ENCODE measurements around the gene FAM98B. TPM values are rescaled to one million over a fixed set of nuclear protein-coding genes. Genes with fewer than 3 reads are reported as not detected.

Gene FAM98B
- total and polyA plus RNA-seq, 5 donors from 2014 or later, result 2.2 to 19.3 (median 4.4) TPM

DNA sequence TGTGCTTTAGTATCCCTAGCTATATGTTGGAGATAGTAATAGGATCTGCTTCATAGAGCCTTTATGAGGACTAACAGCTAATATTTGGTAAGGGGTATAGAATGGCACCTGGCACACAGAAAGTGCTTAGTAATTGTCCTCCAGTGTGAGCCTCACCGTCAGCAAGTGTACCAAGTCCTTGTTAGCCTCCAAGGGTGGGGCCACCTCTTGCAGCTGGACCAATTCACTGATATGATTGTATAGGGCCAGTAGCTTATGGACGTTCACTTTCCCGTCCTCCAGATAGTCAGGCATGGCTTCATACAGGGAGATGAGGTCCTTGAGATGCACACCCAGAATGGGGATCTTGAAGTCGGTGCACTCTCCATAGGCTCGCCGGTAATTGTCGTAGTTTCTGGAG is 53.6 kb downstream of the FAM98B start:
- DNase-seq, result no peak
- H3K27ac ChIP-seq (ENCODE audit: insufficient read depth, low read length, poor library complexity, severe bottlenecking), result no peak overlapping the region
- Mint-ChIP-seq H3K4me1 (peaks cover 0 to 17% (median 14%) of the 10 kb centered on the region in 4 donors), H3K9me3 (no peaks in the 10 kb centered on the region), H3K27me3 (no peaks in the 10 kb centered on the region), H3K4me3 (no peak overlapping the region), H3K36me3 (peaks cover 64% of the 10 kb centered on the region), H3K27ac (peak overlapping the region in 2 of 3 donors; percentile 50 to 82)
- H3K9me3 ChIP-seq (ENCODE audit: control insufficient read depth in 2 of 2, low read length in 2 of 2), result no peaks in the 10 kb centered on the region
- no peak for ATAC-seq (ENCODE audit: low read depth in 2 of 2)
- no peaks in the 10 kb centered on the region for H3K27me3 ChIP-seq (ENCODE audit: control insufficient read depth, insufficient read depth, low read length)
- H3K4me1 ChIP-seq (ENCODE audit: control insufficient read depth, insufficient read depth, low read length, poor library complexity, severe bottlenecking), result no peaks in the 10 kb centered on the region
- no peak overlapping the region for H3K4me3 ChIP-seq (ENCODE audit: low read depth, low read length)
- peaks cover 100% of the 10 kb centered on the region for H3K36me3 ChIP-seq (ENCODE audit: control insufficient read depth, insufficient read depth, low read length)

DNA sequence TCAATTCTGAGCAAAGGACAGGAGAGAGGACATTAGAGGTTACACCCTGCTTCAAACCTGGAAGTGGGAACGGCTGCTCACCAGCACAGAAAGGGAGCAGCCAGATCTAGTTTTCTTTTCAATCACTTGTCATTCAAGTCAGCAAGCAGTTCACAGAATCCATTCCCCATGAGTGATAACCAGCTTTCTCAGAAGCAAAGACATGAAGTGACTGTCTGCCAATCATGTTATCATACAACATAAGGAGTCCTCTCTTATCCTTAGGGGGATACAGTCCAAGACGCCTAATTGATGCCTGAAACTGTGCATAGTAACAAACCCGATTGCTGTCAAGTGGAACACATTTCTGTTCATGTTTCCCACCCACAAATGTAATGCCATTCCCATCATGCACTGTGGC is 54.7 kb downstream of the FAM98B start:
- Mint-ChIP-seq H3K4me1 (peaks cover 0 to 17% (median 14%) of the 10 kb centered on the region in 4 donors), H3K27ac (peak overlapping the region; percentile 13 to 86 (median 28)), H3K9me3 (no peaks in the 10 kb centered on the region), H3K27me3 (no peaks in the 10 kb centered on the region), H3K4me3 (no peak overlapping the region), H3K36me3 (peaks cover 61% of the 10 kb centered on the region)
- DNase-seq (peak in 1 of 3 donors; percentile 72), ATAC-seq (ENCODE audit: low read depth in 2 of 2) (no peak)
- H3K4me1 ChIP-seq (ENCODE audit: control insufficient read depth, insufficient read depth, low read length, poor library complexity, severe bottlenecking), result no peaks in the 10 kb centered on the region
- H3K27me3 ChIP-seq (ENCODE audit: control insufficient read depth, insufficient read depth, low read length), result no peaks in the 10 kb centered on the region
- no peaks in the 10 kb centered on the region for H3K9me3 ChIP-seq (ENCODE audit: control insufficient read depth in 2 of 2, low read length in 2 of 2)
- H3K36me3 ChIP-seq (ENCODE audit: control insufficient read depth, insufficient read depth, low read length), result peaks cover 100% of the 10 kb centered on the region
- no peak overlapping the region for H3K4me3 ChIP-seq (ENCODE audit: low read depth, low read length)
- H3K27ac ChIP-seq (ENCODE audit: insufficient read depth, low read length, poor library complexity, severe bottlenecking), result no peak overlapping the region

DNA sequence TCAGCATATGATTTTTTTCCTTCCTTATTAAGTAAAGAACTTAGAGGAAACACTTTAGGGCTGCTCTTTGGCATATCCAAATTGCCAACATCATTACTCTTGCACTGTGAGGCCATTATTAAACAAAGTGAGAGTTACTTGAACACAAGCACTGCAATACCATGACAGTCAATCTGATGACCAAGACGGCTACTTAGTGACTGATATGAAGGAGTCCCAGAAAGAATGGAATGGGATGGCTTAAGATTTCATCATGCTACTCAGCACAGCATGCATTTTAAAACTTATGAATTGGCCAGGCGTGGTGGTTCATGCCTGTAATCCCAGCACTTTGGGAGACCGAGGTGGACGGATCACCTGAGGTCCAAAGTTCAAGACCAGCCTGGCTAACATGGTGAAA is 55.2 kb downstream of the FAM98B start:
- Histone ChIP-seq H3K4me3 (ENCODE audit: low read depth, low read length) (no peak overlapping the region), H3K9me3 (ENCODE audit: control insufficient read depth in 2 of 2, low read length in 2 of 2) (no peaks in the 10 kb centered on the region), H3K36me3 (ENCODE audit: control insufficient read depth, insufficient read depth, low read length) (peaks cover 100% of the 10 kb centered on the region), H3K4me1 (ENCODE audit: control insufficient read depth, insufficient read depth, low read length, poor library complexity, severe bottlenecking) (no peaks in the 10 kb centered on the region), H3K27me3 (ENCODE audit: control insufficient read depth, insufficient read depth, low read length) (no peaks in the 10 kb centered on the region), H3K27ac (ENCODE audit: insufficient read depth, low read length, poor library complexity, severe bottlenecking) (no peak overlapping the region)
- Mint-ChIP-seq H3K4me1 (peaks cover 0 to 20% (median 15%) of the 10 kb centered on the region in 4 donors), H3K9me3 (no peaks in the 10 kb centered on the region), H3K27me3 (no peaks in the 10 kb centered on the region), H3K4me3 (no peak overlapping the region), H3K36me3 (peaks cover 66% of the 10 kb centered on the region), H3K27ac (peak overlapping the region; percentile 65 to 86 (median 67))
- no peak for DNase-seq
- no peak for ATAC-seq (ENCODE audit: low read depth in 2 of 2)

DNA sequence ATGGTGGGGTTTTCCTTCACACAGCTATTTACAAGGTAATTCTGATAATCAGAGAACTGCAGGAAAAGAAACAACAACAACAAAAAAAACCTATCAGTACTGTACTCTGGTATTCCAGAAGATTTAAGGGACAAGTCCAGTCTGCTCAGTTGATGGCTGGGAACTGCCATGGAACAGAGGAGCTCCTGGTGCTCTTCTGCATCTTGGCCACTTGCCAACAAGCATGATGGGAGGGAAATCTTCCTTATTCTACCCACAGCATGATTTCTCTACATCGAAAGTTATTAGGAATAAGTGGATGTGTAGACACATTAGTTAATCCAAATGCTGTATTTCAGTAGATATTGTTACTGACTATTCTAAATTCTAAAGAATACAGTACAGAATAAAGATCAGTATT is 59.0 kb downstream of the FAM98B start:
- DNase-seq (no peak), ATAC-seq (ENCODE audit: low read depth in 2 of 2) (no peak)
- Mint-ChIP-seq H3K9me3 (no peaks in the 10 kb centered on the region), H3K36me3 (peaks cover 70% of the 10 kb centered on the region), H3K27me3 (no peaks in the 10 kb centered on the region), H3K27ac (peak overlapping the region in 2 of 3 donors; percentile 28 to 87), H3K4me3 (no peak overlapping the region), H3K4me1 (peaks cover 6 to 32% (median 21%) of the 10 kb centered on the region in 4 donors)
- H3K4me3 ChIP-seq (ENCODE audit: low read depth, low read length), result no peak overlapping the region
- peaks cover 99% of the 10 kb centered on the region for H3K36me3 ChIP-seq (ENCODE audit: control insufficient read depth, insufficient read depth, low read length)
- H3K27ac ChIP-seq (ENCODE audit: insufficient read depth, low read length, poor library complexity, severe bottlenecking), result no peak overlapping the region
- H3K27me3 ChIP-seq (ENCODE audit: control insufficient read depth, insufficient read depth, low read length), result no peaks in the 10 kb centered on the region
- no peaks in the 10 kb centered on the region for H3K4me1 ChIP-seq (ENCODE audit: control insufficient read depth, insufficient read depth, low read length, poor library complexity, severe bottlenecking)
- H3K9me3 ChIP-seq (ENCODE audit: control insufficient read depth in 2 of 2, low read length in 2 of 2), result no peaks in the 10 kb centered on the region

DNA sequence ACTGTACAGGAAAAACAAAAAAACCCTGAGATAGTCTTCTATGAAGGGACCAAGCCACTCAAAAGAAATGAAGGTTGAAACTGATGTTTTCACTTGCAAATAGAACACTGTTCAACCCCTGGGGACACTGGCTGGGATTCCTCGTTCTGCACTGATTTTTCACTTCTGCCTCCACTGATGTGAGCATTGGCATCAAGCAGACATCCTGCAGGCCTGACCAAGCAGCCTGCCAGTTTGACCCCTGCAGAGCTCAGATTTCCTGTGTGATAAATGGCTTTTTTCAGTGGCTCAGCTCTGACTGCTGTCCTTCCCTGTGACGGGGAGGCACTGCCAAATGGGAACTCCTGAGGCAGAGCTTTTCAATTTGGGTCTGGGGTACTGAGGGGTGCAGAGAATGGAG is 60.7 kb downstream of the FAM98B start:
- no peaks in the 10 kb centered on the region for H3K27me3 Mint-ChIP-seq
- no peak for DNase-seq
- no peak for ATAC-seq (ENCODE audit: low read depth in 2 of 2)
- no peaks in the 10 kb centered on the region for H3K9me3 ChIP-seq (ENCODE audit: control insufficient read depth in 2 of 2, low read length in 2 of 2)
- H3K27ac Mint-ChIP-seq, result peak overlapping the region; percentile 62 to 71 (median 66)
- H3K4me3 Mint-ChIP-seq, result no peak overlapping the region
- no peak overlapping the region for H3K4me3 ChIP-seq (ENCODE audit: low read depth, low read length)
- H3K27me3 ChIP-seq (ENCODE audit: control insufficient read depth, insufficient read depth, low read length), result no peaks in the 10 kb centered on the region
- H3K27ac ChIP-seq (ENCODE audit: insufficient read depth, low read length, poor library complexity, severe bottlenecking), result no peak overlapping the region
- H3K9me3 Mint-ChIP-seq, result no peaks in the 10 kb centered on the region
- H3K4me1 Mint-ChIP-seq, result peaks cover 12 to 32% (median 18%) of the 10 kb centered on the region in 4 donors
- H3K4me1 ChIP-seq (ENCODE audit: control insufficient read depth, insufficient read depth, low read length, poor library complexity, severe bottlenecking), result peaks cover 6% of the 10 kb centered on the region
- H3K36me3 ChIP-seq (ENCODE audit: control insufficient read depth, insufficient read depth, low read length), result peaks cover 97% of the 10 kb centered on the region
- H3K36me3 Mint-ChIP-seq, result peaks cover 68% of the 10 kb centered on the region

DNA sequence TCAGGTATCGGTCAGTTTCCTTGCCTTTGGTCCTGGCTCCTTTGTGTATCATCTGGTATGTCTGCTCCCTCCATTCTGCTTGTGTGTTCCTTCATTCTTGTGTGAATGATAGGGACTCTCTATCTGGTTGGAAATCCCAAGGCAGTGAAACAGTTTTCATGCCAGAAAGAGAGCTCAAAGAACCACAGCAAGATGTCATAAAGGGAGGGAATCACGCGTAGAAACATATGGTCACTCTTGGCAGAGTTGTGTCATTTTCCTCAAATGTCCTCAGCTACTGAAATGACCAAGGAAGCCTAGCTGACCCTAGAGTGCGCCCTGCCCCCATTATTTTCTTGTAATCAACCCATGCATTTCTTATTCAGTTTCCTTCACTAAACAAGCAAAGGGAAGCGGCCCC is 62.7 kb downstream of the FAM98B start:
- no peak for ATAC-seq (ENCODE audit: low read depth in 2 of 2)
- Histone ChIP-seq H3K9me3 (ENCODE audit: control insufficient read depth in 2 of 2, low read length in 2 of 2) (no peaks in the 10 kb centered on the region), H3K27ac (ENCODE audit: insufficient read depth, low read length, poor library complexity, severe bottlenecking) (no peak overlapping the region), H3K4me3 (ENCODE audit: low read depth, low read length) (no peak overlapping the region), H3K27me3 (ENCODE audit: control insufficient read depth, insufficient read depth, low read length) (no peaks in the 10 kb centered on the region), H3K4me1 (ENCODE audit: control insufficient read depth, insufficient read depth, low read length, poor library complexity, severe bottlenecking) (peaks cover 6% of the 10 kb centered on the region), H3K36me3 (ENCODE audit: control insufficient read depth, insufficient read depth, low read length) (peaks cover 92% of the 10 kb centered on the region)
- peaks cover 64% of the 10 kb centered on the region for H3K36me3 Mint-ChIP-seq
- peaks cover 21 to 36% (median 23%) of the 10 kb centered on the region in 4 donors for H3K4me1 Mint-ChIP-seq
- H3K27me3 Mint-ChIP-seq, result no peaks in the 10 kb centered on the region
- H3K9me3 Mint-ChIP-seq, result no peaks in the 10 kb centered on the region
- no peak for DNase-seq
- no peak overlapping the region for H3K4me3 Mint-ChIP-seq
- peak overlapping the region in 2 of 3 donors; percentile 53 to 56 for H3K27ac Mint-ChIP-seq

DNA sequence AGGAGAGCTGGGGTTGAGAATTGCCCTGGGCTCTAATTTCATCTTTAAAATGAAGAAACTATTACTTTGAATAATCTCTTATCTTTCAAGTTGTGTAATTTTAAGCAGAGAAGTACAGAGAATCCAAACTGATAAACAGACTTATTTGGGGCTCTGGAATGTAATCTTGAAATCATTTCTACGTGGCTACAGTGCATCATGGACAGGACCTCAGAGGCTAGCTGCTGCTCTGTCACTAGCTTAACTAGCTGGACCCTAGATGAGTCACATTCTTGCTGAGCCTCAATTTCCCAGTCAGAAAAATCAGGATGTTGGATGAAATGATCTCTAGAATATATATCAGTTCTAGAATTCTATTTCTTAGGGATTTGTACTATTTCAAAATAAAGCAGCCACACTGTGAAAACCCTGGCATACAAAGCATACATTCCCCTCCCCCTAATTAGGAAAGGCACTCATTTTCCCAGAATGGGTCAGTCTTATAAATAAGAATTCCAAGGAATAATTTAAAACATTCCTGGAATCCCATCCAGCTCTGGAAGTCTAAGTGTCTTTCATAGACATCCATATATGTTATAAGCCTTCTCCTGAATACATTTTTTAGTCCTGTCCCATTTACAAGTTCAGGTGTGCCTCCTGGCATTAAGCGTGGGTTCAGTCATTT is 63.5 kb downstream of the FAM98B start:
- Mint-ChIP-seq H3K36me3 (peaks cover 65% of the 10 kb centered on the region), H3K27me3 (no peaks in the 10 kb centered on the region), H3K4me1 (peaks cover 21 to 42% (median 27%) of the 10 kb centered on the region in 4 donors), H3K9me3 (no peaks in the 10 kb centered on the region), H3K4me3 (no peak overlapping the region), H3K27ac (peak overlapping the region; percentile 52 to 90 (median 62))
- no peak for DNase-seq
- Histone ChIP-seq H3K9me3 (ENCODE audit: control insufficient read depth in 2 of 2, low read length in 2 of 2) (no peaks in the 10 kb centered on the region), H3K27me3 (ENCODE audit: control insufficient read depth, insufficient read depth, low read length) (no peaks in the 10 kb centered on the region), H3K4me3 (ENCODE audit: low read depth, low read length) (no peak overlapping the region), H3K4me1 (ENCODE audit: control insufficient read depth, insufficient read depth, low read length, poor library complexity, severe bottlenecking) (peaks cover 7% of the 10 kb centered on the region), H3K36me3 (ENCODE audit: control insufficient read depth, insufficient read depth, low read length) (peaks cover 90% of the 10 kb centered on the region), H3K27ac (ENCODE audit: insufficient read depth, low read length, poor library complexity, severe bottlenecking) (peak overlapping the region; percentile 42)
- no peak for ATAC-seq (ENCODE audit: low read depth in 2 of 2)

DNA sequence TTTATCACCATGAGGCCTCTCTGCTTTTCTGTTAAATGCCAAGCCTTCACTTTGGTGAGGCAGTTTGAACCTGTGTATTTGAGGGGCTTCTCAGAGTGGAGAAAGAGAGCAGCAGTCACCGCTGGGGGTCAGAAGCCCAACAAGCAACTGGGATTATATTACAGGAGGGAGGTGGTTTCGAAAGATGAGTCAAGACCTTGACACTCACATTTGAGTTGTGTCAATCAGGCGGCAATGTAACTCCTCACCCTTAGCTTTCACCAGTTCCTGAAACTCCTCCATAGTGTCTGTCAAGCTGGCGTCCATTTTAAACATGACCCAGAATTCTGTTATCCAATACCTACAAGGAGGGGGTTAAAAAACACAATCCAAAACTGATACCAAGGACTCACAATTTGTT is 64.2 kb downstream of the FAM98B start:
- Mint-ChIP-seq H3K4me1 (peaks cover 21 to 48% (median 30%) of the 10 kb centered on the region in 4 donors), H3K27ac (peak overlapping the region; percentile 52 to 90 (median 57)), H3K27me3 (no peaks in the 10 kb centered on the region), H3K36me3 (peaks cover 69% of the 10 kb centered on the region), H3K9me3 (no peaks in the 10 kb centered on the region), H3K4me3 (no peak overlapping the region)
- DNase-seq (no peak), ATAC-seq (ENCODE audit: low read depth in 2 of 2) (no peak)
- peaks cover 90% of the 10 kb centered on the region for H3K36me3 ChIP-seq (ENCODE audit: control insufficient read depth, insufficient read depth, low read length)
- H3K27me3 ChIP-seq (ENCODE audit: control insufficient read depth, insufficient read depth, low read length), result no peaks in the 10 kb centered on the region
- H3K27ac ChIP-seq (ENCODE audit: insufficient read depth, low read length, poor library complexity, severe bottlenecking), result peak overlapping the region; percentile 42
- H3K4me3 ChIP-seq (ENCODE audit: low read depth, low read length), result no peak overlapping the region
- no peaks in the 10 kb centered on the region for H3K9me3 ChIP-seq (ENCODE audit: control insufficient read depth in 2 of 2, low read length in 2 of 2)
- H3K4me1 ChIP-seq (ENCODE audit: control insufficient read depth, insufficient read depth, low read length, poor library complexity, severe bottlenecking), result peaks cover 12% of the 10 kb centered on the region

Data from CD4-positive, CD25-positive, alpha-beta regulatory T cell (primary cell).